Activated gamma-delta T cell (primary cell): Measurements from ENCODE around the gene PRR18.

Experiments used
- DNase-seq: peaks from one replicate; lab custom pipeline; 2025; lab: John Stamatoyannopoulos, UW

Gene PRR18

DNA sequence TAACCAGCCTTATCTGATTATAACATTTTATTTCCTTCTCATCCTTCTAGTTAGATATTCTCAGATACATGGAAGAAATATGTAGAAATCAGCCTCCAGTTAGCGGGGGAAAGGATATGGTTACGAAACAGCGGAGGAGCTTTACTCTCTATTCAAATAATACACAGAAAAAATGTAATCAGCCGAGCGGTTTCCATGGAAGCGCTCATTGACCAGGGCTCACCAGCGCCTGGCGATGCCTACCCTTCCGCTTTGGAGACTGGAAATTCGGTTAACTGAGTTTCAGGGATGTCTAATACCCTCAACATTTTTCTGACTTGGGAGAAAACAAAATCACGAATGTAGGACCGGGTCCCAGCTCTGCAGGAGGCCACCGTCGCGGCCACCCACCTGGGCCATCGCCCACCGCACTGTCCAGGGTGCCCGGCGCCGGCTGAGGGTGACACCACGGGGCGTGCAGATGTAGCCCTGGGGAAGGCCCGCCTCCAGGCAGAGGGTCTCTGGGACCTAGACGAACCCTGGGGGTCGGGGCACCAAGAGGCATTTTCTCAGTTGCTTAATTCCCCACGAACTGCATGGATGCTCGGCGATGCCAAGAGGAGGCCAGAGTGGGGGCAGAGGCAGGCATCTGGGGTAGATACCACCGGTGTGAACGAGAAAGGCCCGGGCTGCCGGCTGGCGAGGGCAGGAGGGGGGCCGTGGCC lies 1.7 kb downstream of the PRR18 start:
- no peak for DNase-seq

DNA sequence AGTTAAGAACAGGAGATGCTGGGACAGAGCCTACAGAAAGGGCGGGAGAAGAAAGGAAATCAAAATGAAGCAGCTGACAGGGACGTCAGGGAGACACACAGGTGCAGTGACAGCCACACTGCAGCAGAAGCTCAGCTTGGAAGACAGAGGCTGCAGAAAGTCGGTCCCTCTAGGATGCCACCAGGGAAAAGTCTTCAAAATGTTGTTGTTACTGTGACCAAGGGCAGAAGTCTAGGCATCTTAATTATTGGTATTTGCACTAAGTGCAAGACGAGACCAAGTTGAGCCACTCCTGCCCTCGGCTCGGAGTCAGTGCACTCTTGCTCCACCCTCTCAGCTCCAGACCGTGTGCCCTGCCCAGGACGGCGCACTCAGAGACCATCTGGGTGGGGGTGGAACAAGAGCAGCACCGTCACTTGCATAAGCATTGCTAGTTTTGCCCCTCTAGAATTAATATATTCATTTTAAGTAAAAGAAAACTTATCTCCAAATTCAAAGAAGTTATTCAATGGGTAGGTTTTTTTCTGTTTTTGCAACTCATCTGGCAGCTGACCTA lies 2.6 kb downstream of the PRR18 start:
- DNase-seq, result no peak

- DNase-seq, result no peak
Observed at GRCh38 chr6:166304106-166304505, 4.1 kb downstream of the PRR18 start.

DNA sequence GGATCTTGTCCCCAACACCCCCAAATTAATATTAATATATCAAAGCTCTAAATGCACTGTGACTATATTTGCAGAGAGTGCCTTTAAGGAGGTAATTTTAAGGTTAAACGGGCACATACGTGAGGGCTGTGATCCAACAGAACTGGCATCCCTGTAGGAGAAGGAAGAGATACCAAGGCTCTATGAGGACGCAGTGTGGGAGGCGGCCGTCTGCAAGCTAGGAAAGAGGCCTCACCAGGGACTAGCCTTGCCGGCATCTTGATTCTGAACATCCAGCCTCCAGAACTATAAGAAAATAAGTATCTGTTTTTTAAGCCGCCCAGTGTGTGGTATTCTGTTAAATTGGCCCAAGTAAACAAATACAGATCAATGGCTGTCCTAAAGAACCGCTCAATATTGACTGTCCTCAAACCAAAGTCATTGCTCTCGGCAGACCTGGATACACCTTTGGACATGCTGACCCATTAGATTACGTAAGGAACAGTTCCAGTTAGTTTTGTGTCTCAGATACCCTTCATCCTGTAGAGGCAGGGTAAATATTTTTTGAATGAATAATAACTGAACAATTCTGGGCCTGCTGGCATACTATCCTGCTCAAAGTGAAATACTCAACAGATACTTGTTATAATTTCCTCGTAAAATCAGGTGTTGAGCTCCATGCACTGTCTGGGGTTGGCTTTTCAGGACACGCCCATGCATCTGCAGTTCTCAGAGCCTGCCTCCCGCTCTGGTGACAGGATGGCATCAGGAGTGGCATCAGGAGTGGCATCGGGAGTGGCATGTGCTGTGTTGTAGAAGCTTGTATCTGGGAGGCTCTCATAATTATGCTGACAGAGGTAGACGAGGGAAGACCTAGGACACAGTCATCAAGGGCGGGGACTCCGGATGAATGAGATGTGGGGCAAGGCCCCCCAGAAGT lies 6.3 kb downstream of the PRR18 start:
- DNase-seq, result no peak

- DNase-seq, result no peak
Observed at GRCh38 chr6:166300357-166300987, 7.7 kb downstream of the PRR18 start.

GRCh38 chr6:166297606-166298005 lies 10.6 kb downstream of the PRR18 start:
- DNase-seq, result no peak

DNA sequence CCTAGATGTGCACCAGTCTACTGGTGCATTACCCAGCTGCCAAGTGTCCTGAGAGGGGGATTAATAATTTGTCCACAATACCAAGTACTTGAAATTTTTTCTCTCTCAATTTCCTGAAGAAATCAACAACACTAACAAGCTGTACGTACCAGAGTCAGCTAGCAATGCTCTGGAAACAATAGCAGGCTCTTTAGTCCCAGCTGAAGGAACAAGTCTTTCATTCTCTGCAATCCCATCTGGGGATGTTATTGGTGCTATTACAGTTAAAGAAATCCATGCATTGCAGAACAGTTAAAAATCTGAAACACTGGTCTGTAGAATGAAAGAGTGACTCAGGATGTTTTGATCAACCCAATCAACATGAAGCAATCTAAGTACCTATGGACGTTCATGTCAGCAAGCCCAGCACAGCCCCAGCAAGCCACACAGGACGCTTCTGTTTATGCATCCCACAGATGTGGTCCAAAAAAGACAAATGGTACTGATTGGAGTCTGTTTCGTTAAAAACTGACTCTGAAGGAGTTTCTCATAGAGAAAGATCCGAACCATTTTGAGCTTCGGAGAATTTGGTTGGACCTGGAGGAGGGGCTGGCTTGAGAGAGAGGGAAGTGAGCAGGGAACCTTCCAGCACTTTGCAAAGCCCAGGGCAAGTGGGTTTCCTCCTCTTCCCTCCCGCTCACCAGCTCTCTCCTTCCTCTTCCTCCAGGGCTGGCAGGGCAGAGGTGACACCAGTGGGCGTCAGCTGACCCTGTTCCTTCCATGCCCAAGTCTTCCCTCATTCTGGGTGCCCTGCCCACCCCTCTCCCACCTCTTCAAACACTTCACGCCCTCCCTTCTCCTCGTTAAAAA lies 11.9 kb downstream of the PRR18 start:
- no peak for DNase-seq

DNA sequence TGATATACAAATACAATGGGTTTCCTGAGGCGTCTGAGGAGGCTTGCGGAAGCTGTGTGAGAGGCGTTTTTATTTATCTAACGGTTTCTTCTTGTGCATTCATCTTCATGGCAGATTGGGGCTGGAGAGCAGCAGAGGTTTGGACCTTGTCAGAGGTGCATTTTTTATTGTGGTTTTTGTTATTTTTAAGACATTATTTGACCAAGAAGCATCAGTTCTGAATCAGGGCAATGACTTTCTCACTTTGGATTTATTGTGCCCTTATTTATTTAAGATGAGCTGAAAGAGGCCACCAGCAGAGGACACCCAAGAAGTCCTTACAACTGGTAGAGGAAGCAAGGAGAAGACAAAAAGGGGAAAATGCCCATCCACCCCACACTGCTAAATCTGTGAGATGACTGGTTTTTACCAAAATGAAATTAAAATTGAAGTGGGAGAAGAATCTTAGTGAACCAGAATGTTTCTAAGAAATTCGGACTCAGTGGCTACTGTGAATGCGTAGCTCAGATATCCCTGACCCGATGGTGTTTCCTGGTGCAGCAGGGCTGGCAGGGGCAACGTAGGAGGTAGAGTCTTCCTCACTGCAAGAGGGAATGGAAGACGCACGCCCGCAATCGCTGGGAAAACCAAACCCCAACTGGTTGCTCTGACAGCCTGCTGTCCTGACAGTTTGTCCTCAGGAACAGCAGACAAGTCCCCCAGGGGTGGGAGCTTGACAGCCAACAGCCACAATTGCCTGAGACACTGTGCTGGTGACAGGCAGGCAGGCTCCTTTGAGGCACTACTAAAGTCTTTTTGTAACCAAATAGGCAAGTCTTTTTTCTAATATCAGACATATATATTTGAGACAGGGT lies 14.2 kb downstream of the PRR18 start:
- no peak for DNase-seq

- no peak for DNase-seq
Observed at GRCh38 chr6:166289207-166290060, 18.8 kb downstream of the PRR18 start.

- DNase-seq, result no peak
Observed at GRCh38 chr6:166286839-166287271, 21.3 kb downstream of the PRR18 start.

GRCh38 chr6:166285233-166285632 lies 23.0 kb downstream of the PRR18 start:
- DNase-seq, result no peak

DNA sequence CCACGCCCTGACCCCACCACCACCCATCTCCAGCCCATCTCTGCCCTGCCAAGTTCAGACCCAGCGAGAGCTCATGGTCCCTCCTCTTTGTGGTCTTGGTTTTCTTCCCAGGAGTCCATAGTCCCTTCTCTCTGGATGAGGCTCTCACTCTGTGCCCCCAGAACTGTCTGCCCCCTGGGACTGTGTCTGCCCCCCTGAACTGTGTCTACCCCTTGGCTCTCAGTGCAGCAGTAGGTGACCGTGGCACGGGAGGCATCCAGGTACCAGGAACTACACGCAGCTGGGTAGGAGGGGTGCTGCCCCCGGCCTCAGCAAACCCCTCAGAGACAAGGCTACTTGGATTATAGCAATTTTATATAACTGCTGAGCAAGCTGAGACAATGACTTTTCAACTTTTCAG lies 23.6 kb downstream of the PRR18 start:
- DNase-seq, result no peak

DNA sequence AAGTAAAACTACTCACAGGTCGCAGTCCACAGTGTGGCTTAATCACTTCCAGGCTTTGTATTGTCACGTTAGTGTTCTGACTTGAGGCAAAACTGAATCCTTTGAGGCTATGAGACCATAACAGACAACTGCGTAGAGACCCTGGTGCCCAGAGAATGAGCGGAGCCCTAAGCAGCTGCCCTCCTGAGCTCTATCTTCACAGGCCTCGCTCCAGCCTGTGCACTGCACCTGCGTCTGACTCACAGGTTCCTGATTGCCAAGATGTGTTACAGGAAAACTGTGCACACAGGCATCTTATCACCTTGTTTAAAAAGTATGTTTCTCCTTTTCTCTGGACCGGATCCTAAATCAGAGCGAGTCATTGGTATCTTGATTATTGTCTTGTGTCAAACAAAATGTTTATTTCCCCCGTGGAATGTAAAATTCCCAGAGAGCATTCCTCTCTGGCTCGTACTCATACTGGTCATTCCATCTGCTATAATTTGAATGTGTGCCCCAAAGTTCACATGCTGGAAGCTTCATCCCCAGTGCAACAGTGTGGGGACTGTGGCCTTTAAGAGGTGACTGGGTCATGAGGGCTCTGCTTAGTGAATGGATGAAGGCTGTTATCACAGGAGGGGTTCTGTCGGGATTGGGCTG lies 25.7 kb downstream of the PRR18 start:
- DNase-seq, result no peak

DNA sequence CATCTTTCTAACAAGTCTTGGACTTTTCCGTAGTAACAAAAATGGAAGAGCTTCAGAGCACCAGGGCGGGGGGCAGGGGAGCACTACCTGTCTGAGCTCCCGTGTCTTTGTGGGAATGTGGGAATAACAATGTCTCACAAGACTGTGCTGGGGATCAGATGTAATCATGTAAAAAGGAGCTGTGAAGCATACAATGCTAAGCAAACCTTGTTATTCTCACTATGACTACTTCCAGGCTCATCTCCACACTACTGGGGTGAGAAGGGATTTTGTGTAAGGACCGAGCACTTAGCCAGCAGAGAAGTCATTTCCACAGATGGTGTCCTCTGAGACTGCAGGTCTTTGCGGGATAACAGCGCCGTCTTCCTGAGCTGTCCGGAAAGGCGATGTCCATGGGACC lies 27.1 kb downstream of the PRR18 start:
- no peak for DNase-seq

DNA sequence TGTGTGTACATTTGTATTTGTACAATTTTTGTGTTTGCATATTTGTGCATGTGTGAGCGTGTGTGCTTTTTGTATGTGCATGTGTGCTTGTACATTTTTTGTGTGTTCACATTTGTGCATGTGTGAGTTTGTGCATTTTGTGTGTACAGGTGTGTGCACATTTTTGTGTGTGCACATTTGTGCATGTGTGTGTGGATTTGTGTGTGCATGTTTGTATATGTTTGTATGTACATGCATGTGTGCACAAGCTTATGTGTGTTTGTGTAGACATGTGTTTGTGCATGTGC lies 28.9 kb downstream of the PRR18 start:
- no peak for DNase-seq

GRCh38 chr6:166278579-166279392 lies 29.4 kb downstream of the PRR18 start:
- no peak for DNase-seq

GRCh38 chr6:166277892-166278578 lies 30.2 kb downstream of the PRR18 start:
- no peak for DNase-seq

GRCh38 chr6:166277018-166277417 lies 31.2 kb downstream of the PRR18 start:
- no peak for DNase-seq
